ENCODE measurements around the gene PSMD13. TPM values are rescaled to one million over a fixed set of nuclear protein-coding genes. Genes with fewer than 3 reads are reported as not detected.

PSMD13 gene
- total RNA-seq, 1 experiment from 2014 or later = 179 TPM

- POLR2A ChIA-PET = no interaction called here
- Histone ChIP-seq H3K4me3 (replicated peaks in 1 of 2; ENCODE audit: low read depth in 1 of 2, low read length in 2 of 2) (no peak overlapping the region), H3K9me2 (ENCODE audit: insufficient read depth) (no peaks in the 10 kb centered on the region), H3K79me2 (ENCODE audit: insufficient read depth, low read length) (peaks cover 44% of the 10 kb centered on the region), H3K36me3 (ENCODE audit: control insufficient read depth in 1 of 2, insufficient read depth in 2 of 2, low read length in 2 of 2) (peaks cover 6 to 25% of the 10 kb centered on the region in 2 experiments; a peak in 3 of 4 replicates), H3K27me3 (ENCODE audit: insufficient read depth, low read length) (no peaks in the 10 kb centered on the region), H4K20me1 (ENCODE audit: insufficient read depth) (no peaks in the 10 kb centered on the region), H3K4me1 (ENCODE audit: control insufficient read depth in 1 of 2, insufficient read depth in 2 of 2, low read length in 2 of 2) (peaks cover 9 to 16% of the 10 kb centered on the region in 2 experiments), H3K4me2 (ENCODE audit: low read length) (no peak overlapping the region), H3K9me3 (ENCODE audit: control insufficient read depth in 1 of 2, insufficient read depth in 1 of 2, low read depth in 1 of 2, low read length in 2 of 2) (no peaks in the 10 kb centered on the region), H3K9ac (ENCODE audit: low read length) (no peak overlapping the region), H2AFZ (ENCODE audit: low read depth, low read length, poor library complexity, severe bottlenecking) (no peak overlapping the region), H3K27ac (ENCODE audit: low read depth, low read length) (no peak overlapping the region)
- CTCF ChIA-PET = no interaction called here
- DNase-seq (ENCODE audit: low read depth, low spot score) (no peak), ATAC-seq (no peak)
- intact Hi-C loops (cut with micrococcal nuclease) = no loop called here
- TF ChIP-seq YY1 (IDR thresholded peaks at IDR 0.05; ENCODE audit: extremely low read depth, insufficient replicate concordance, low read depth, low read length) (no peak), CEBPB (IDR thresholded peaks at IDR 0.05; ENCODE audit: low read depth) (no peak), ZNF274 (IDR thresholded peaks at IDR 0.05; ENCODE audit: low read depth, low read length) (no peak), JUND (IDR thresholded peaks at IDR 0.05) (no peak), CTCF (IDR thresholded peaks at IDR 0.05 in 2 of 3, conservative IDR thresholded peaks at IDR 0.05 in 1 of 3; ENCODE audit: borderline replicate concordance in 1 of 3, insufficient read depth in 1 of 3, low read depth in 2 of 3, low read length in 2 of 3) (no peak), TCF7L2 (IDR thresholded peaks at IDR 0.05; ENCODE audit: borderline replicate concordance, extremely low read depth, insufficient read depth, insufficient read length) (no peak), EZH2 (IDR thresholded peaks at IDR 0.05) (no peak), RAD21 (IDR thresholded peaks at IDR 0.05; ENCODE audit: low read depth) (no peak), EZH2phosphoT487 (IDR thresholded peaks at IDR 0.05; ENCODE audit: borderline replicate concordance) (no peak), ZFX (IDR thresholded peaks at IDR 0.05) (no peak), SIN3A (IDR thresholded peaks at IDR 0.05; ENCODE audit: low read depth) (no peak), CBX3 (IDR thresholded peaks at IDR 0.05; ENCODE audit: low read depth) (no peak), SRF (IDR thresholded peaks at IDR 0.05; ENCODE audit: low read depth) (no peak), ELF1 (IDR thresholded peaks at IDR 0.05; ENCODE audit: borderline replicate concordance, low read depth) (no peak), EGR1 (IDR thresholded peaks at IDR 0.05; ENCODE audit: low read depth) (no peak), MAX (IDR thresholded peaks at IDR 0.05) (no peak)
- TF ChIP-seq, protein P1, sequence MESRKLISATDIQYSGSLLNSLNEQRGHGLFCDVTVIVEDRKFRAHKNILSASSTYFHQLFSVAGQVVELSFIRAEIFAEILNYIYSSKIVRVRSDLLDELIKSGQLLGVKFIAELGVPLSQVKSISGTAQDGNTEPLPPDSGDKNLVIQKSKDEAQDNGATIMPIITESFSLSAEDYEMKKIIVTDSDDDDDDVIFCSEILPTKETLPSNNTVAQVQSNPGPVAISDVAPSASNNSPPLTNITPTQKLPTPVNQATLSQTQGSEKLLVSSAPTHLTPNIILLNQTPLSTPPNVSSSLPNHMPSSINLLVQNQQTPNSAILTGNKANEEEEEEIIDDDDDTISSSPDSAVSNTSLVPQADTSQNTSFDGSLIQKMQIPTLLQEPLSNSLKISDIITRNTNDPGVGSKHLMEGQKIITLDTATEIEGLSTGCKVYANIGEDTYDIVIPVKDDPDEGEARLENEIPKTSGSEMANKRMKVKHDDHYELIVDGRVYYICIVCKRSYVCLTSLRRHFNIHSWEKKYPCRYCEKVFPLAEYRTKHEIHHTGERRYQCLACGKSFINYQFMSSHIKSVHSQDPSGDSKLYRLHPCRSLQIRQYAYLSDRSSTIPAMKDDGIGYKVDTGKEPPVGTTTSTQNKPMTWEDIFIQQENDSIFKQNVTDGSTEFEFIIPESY (IDR thresholded peaks at IDR 0.05; ENCODE audit: extremely low read depth, insufficient replicate concordance, low read length) = no peak
- TF ChIP-seq, protein P2, sequence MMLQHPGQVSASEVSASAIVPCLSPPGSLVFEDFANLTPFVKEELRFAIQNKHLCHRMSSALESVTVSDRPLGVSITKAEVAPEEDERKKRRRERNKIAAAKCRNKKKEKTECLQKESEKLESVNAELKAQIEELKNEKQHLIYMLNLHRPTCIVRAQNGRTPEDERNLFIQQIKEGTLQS (IDR thresholded peaks at IDR 0.05) = no peak
- BruUV-seq (replicated peaks) = no TSS peak
- RAD21 ChIA-PET (ENCODE audit: low non-redundant PET in 1 of 2, low total read pairs in 2 of 2, uncharacterized antibody in 2 of 2, unreplicated experiment in 2 of 2) = no interaction called here
Observed at GRCh38 chr11:204587-205109, 32.1 kb upstream of the PSMD13 start.

All from HCT116 (cell line).